Activated CD4-positive, alpha-beta T cell treated with anti-CD3 and anti-CD28 coated beads for 48 hours (primary cell): Measurements from ENCODE around the gene PKDREJ.

ENCODE experiments used
- DNase-seq: peaks from one replicate; pipeline ENCODE4 v3.0.0-alpha.2; 2020

PKDREJ gene

DNA sequence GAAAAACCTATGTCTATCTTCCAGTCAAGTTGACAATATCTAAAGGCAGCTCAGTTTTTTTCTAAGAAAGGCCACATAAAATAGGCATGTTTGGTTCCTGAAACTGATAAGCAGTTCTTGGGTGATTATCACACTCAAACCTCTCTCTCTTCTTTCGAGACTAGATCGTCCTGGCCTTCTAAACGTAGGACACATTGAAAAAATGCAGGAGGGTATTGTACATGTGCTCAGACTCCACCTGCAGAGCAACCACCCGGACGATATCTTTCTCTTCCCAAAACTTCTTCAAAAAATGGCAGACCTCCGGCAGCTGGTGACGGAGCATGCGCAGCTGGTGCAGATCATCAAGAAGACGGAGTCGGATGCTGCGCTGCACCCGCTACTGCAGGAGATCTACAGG, 28.2 kb downstream of the PKDREJ start:
- no peak for DNase-seq

DNA sequence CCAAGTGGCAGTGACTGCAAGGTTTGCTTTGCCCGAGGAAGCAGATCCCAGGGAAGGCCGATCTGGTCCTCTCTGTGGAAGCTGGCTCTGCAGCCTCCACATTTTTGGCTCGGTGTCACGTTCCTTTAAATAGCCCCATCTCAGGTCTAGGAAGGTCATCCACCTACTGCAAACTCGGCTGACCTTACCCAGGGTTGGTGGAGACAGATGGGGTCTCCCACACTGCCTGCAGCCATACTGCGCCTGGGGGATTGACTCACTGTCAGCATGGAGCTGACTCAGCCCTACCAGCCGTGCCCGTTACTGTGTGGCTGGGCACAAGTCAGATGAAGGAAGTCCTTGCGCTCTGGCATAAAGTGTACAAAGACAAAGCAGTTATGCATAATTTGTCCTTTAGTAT, 29.9 kb downstream of the PKDREJ start:
- no peak for DNase-seq

DNA sequence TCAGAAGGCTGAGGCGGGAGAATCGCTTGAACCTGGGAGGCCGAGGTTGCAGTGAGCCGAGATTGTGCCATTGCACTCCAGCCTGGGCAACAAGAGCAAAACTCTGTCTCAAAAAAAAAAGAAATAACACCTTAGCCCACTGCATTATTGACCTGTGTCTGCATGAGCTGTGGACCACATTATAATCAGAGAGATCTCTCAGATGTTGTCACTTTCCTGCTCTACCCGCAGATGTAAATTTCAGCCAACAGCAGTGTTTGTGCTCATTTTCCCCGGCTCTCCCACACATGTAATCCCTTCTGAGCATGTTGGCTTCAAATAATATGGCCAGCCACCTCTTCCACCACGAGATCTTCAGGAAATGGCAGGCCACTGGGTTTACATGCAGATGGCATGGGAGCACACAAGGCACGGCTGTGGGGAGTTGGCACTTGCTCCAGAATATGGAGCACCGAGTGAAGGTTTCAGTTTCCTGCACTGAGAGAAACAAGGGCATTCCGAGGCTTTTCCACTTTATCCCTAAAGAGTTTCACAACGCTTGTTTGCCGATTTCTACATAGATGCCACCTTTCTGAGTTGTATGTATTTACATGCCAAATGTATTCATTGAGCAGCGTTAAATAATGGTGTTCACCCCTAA, 32.8 kb downstream of the PKDREJ start:
- no peak for DNase-seq

DNA sequence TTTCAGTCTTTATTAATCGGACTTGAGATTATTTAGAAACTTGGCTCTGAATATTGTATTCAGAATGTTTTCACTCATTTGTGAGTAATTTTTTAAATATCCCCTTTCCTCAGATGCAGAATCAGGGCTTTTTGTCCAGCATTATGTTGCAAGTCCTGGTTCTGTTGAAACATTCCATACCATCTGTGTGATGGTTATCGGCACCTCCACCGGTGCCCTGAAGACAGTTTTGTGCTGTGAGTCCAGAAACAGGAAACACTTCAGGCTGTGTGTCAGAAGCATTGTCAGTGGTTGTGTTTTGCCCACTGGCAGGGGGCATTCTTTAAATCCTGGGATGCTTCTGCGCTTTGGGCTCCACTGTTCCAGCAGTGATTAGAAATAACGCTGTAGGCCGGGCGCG, 33.4 kb downstream of the PKDREJ start:
- DNase-seq, result no peak

DNA sequence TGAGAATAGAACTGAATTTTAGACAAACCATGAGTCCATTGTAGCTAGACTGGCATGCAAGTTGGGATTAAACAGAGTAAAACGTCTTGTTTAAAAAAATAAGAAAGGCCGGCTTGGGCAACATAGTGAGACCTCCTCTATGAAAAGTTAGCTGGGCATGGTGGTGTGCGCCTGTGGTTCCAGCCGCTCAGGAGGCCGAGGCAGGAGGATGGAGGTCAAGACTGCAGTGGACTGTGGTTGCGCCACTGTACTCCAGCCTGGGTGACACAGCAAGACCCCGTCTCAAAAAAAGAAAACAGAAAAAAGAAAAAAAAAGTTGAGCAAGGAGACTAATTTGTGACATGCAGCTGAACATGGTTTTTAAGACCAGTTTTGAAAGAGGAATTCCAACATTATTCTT, 36.6 kb downstream of the PKDREJ start:
- DNase-seq, result no peak

DNA sequence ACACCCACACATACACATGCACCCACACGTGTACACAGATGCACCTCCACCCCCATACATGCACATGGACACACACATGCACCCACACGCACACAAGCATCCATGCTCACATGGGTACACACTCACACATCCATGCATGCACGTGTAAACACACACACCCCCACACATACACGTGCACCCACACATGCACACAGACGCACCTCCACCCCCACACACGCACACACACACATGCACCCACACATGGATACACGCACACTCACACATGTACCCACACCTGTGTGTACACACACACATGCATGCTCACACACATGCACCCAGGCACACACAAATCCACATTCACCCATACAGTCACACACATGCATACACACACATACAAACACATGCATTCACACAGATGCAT, 37.5 kb downstream of the PKDREJ start:
- DNase-seq, result no peak

DNA sequence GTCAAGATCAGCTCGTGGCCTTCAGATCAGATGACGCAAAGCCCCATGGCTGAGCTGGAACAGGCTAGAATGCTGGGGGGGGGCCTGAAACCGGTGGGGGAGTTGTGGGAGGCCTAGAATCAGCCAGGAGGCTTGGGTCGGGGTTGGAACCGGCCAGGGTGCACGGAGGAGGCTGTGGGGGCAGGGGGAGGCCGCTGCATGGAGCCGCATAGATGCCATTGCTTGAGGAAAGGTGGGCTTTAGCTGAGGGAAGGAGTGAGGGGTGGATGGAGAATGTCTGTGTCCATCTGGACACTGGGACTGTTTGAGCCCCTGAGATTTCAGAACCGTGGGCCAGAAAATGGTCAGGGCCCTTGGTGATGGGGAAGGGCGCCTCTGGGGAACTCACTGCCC, 38.2 kb downstream of the PKDREJ start:
- no peak for DNase-seq

DNA sequence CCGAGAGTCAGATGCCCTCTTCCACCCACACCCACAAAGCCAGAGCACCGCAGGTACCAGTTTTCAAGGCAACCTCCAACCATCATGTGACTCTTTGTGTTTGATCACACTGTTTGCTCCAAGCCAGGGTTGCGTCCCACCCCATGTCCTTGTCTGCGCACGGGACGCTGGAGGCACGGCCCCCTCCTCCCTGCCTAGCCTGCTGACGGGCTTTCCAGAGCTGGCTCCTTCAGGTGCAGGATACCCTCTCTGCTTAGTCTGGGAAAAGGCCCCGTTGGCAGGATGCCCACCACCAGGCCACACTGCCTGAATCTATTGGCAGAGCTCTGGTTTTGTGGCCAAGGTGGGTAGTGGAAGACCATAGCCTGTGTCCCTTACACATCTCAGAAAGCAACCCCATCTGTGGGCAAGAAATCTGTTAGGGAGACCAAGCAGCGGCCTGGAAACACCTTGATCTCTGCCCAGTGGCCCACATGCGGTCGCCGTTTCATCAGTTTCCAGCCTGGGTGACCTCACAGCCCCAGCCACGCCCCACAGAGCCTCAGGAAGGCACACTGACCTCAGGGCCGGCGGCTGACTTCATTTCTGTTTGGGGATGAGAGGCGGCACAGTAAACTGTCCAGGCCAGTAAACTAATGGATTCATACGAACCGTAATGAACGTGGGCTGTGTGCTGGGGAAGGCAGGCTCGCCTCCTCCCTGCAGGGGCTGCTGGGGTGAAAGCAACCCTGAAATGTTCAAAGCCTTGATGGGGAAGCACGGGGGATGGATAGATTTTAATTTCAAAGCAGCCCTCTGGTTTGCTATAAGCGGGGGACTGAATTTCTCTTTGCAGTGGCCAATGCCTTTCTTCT, 38.9 kb downstream of the PKDREJ start:
- DNase-seq, result no peak

DNA sequence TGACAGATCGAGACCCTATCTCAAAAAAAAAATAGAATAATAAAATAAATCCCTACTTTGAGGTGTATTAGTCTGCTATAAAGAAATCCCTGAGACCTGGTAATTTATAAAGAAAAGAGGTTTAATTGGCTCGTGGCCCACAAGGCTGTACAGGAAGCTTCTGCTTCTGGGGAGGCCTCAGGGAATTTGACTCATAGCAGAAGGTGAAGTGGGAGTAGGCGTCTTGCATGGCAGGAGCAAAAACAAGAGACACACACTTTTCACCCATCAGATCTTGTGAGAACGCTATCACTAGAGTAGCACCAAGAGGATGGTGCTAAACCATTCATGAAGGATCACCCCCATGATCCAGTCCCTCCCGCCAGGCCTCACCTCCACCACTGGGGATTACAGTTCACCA, 42.2 kb downstream of the PKDREJ start:
- DNase-seq, result peak; percentile 14

DNA sequence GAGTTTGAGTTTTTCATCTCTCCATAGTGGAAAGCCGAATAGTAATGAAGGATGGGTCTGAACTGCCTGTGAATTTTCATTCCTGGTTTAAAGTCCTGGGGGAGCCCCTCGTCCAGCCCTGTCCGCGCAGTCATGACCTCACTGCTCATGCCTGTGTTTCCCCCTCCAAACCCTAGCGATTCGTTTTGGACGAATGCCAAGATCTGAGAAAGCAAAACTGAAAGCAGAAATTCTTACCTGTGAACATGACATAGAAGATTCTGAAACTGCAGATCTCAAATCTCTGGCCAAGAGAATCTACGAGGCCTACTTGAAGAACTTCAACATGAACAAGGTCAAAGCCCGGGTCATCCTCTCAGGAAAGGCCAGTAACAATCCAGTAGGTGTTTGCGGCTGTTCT, 43.5 kb downstream of the PKDREJ start:
- DNase-seq, result no peak

DNA sequence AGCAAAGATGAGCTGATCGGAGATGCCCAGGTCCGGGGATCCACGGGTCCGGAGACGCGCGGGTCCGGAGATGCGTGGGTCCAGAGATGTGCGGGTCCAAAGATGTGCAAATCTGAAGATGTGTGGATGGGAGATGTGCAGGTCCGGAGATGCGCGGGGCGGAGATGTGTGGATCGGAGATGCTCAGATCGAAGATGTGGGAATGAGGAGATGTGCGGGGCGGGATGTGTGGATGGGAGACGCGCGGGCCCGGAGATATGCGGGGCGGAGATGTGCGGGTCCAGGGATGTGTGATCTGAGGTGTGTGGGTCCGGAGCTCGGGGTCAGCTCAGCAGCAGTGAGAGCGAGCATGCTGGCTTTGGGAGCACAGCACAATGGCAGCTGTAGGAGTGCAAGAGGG, 48.5 kb downstream of the PKDREJ start:
- DNase-seq, result no peak

DNA sequence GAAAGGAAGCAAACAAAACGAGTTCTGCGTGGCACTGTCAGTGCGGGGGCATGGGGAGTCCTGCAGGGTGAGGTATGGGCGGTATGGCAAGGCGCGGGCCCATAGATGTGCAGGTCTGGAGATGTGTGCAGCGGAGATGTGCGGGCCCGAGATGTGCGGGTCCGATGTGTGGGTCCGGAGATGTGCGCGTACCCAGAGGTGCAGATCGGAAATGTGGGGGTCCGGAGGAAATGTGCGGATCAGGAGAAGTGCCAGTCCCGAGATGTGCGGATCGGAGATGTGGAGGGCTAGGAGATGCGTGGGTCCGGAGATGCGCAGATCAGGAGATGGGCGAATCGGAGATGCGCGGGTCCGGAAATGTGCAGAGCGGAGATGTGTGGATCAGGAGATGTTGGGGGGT, 49.0 kb downstream of the PKDREJ start:
- DNase-seq, result no peak

DNA sequence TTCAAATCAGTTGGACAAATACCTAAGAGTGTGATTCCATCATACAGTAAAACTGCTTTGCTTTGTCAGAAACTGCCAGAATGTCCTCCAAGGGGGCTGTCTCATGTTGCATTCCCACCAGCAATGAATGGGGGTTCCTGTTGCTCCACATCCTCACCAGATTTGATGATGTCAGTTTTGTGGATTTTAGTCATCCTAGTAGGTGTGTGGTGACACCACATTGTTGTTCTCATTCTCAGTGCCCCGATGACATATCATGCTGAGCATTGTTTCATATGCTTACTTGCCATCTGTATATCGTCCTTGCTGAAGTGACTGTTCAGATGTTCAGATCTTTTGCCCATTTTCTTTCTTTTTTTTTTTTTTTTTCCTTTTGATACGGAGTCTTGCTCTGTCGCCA, 50.1 kb downstream of the PKDREJ start:
- DNase-seq, result peak; percentile 27

DNA sequence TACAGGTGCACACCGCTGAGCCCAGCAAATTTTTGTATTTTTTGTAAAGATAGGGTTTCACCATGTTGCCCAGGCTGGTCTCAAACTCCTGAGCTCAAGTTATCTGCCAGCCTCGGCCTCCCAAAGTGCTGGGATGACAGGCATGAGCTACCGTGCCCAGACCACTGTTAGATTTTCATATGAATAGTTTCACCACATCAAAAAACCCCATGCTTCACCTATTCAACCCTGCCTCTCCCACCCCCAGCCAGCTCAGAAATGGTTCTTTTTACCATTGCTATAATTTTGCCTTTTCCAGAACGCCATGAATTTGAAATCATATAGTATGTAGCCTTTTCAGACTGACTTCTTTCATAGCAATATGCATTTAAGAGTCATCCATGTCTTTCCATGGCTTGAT, 50.9 kb downstream of the PKDREJ start:
- DNase-seq, result peak; percentile 12

DNA sequence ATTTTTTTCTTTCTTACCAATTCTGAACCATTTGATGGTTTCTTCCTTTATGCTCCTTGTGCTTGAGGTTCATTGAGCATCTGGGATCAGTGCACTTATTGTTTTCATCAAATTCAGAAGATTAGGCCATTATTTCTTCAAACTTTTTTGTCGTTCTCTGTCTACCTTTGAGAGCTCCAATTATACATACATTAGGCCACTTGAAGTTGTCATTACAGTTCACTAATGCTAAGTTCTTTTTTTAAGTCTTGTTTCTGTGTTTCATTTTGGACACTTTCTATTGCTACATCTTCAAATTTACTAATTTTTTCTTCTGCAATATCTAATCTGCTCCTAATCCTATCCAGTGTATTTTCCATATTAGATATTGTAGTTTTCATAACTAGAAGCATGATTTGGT, 53.9 kb downstream of the PKDREJ start:
- DNase-seq, result no peak
